ENCODE results near the gene APBA2.

- TF ChIP-seq, protein P1, sequence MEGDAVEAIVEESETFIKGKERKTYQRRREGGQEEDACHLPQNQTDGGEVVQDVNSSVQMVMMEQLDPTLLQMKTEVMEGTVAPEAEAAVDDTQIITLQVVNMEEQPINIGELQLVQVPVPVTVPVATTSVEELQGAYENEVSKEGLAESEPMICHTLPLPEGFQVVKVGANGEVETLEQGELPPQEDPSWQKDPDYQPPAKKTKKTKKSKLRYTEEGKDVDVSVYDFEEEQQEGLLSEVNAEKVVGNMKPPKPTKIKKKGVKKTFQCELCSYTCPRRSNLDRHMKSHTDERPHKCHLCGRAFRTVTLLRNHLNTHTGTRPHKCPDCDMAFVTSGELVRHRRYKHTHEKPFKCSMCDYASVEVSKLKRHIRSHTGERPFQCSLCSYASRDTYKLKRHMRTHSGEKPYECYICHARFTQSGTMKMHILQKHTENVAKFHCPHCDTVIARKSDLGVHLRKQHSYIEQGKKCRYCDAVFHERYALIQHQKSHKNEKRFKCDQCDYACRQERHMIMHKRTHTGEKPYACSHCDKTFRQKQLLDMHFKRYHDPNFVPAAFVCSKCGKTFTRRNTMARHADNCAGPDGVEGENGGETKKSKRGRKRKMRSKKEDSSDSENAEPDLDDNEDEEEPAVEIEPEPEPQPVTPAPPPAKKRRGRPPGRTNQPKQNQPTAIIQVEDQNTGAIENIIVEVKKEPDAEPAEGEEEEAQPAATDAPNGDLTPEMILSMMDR (conservative IDR thresholded peaks at IDR 0.05): no peak
- no peak for TF ChIP-seq ZFX (IDR thresholded peaks at IDR 0.05)
Measured at GRCh38 chr15:28952666-28953491, 67.1 kb downstream of the APBA2 start.

All from C4-2B (cell line).